ENCODE results near the gene QSOX2.

Gene QSOX2

DNA sequence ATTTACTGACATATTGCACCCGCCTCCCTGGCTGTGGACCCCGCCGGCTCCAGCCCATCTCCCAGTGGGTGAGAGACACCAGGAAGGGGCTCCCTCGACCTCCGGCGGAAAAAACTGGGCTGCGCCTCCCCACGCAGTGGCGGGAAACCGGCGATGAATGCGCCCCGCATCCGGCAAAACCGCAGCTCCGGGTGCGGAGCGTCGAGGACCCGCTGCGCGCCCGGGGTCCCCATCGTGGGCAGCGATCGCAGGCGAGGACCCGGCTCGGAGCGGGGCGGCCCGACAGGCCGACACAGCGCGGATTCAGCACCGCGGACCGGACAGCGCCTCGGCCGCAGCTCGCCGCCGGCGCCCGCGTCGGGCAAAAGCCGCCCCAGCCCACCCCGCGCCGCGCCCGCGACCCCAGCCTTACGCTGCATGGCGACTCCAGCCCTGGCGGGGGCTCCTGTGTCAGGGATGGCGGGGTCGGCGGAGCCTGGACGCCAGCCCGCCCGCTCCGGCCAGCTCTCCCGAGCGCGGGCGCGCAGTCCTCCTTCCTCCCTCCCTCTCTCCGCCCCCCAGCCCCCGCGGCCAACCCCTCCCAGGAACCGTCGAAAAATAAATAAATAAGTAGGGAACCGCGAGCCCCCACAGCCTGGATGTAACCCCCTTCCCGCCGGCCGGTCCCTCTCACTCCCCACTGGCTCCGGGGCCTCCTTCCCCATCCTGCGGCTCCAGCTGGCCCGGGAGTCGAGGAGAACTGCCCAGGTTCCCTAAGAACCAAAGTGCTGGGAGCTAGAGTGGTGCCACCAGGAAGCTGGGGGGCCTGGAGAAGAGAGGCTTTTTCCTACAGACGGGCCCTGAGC, 43.8 kb downstream of the QSOX2 start:
- no peak for DNase-seq

DNA sequence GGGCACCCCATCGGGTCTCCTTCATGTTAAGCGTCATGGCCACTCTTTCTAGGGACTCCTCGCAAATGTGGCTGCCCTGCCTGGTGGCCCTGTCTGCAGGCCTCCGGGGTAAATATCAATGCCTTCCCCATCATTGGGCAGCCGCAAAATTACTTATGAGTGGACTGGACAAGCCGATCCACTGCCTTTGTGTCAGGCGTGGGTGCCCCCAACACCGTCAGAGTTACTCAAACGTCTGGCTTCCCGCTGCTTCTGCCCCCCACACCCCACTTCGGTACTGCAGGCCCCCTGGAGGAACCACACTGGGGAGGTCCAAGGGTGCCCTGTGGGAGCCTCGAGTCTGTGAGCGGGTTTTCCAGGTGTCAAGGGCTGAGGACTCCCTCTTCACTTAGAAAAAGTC, 44.4 kb downstream of the QSOX2 start:
- DNase-seq: no peak

DNA sequence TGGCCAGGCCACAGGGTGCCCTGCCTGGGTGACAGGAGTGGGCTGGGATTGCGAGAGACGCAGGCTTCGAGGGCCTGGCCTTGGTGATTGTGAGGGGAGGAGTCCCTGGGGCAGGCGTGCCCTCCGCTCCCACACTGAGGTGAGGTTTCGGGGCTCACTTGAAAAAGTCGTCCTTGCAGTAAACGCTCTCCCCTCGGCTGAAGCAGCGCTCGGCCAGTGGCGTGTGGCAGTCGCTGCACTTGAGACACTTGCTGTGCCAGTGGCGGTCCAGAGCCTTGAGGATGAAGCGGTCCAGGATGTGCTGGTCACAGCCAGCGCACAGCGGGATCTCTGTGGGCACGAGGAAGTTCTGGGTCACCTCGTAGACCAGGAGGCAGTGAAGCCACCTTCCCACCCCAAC, 45.2 kb downstream of the QSOX2 start:
- no peak for DNase-seq

DNA sequence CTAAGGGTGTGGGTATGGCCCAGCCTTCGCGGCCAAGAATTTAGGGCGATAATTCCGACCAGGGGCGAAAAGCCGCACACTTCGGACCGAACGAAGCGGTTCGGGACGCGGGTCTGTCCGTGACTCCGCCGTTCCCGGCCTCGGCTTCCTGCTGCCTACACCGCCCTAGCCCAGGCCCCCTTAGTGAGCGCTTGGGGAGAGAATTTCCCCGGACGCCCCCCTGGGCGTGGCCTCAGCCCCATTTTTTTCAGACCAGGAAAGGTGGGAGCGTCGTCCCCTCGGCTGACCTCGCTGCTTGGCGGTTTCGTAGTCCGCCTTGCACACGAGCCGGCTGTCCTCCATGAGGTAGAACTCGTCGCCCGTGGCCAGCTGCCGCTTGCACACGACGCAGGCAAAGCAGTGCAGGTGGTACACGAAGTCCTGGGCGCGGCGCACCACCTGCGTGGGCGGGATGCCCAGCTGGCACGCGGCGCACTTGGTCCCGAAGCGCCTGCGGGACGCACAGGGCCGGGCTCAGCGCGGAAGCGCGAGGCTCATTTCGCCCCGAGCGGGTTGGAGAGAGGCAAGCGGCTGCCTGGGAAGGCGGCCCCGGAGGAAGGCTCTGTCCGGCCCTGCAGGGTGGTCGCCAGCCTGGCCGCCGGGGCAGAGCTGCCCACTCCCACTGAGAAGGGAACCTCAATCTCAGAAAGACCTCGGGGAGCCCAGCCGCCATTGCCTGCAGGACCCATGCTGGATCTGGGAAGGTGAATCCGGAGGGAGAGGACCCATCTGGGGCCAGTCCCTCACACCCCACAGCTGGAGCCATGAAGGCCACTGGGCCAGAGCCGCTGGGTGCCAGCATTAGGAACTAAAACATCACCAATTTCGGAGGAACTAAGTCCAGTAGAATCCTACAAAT, 46.0 kb downstream of the QSOX2 start:
- DNase-seq: no peak

DNA sequence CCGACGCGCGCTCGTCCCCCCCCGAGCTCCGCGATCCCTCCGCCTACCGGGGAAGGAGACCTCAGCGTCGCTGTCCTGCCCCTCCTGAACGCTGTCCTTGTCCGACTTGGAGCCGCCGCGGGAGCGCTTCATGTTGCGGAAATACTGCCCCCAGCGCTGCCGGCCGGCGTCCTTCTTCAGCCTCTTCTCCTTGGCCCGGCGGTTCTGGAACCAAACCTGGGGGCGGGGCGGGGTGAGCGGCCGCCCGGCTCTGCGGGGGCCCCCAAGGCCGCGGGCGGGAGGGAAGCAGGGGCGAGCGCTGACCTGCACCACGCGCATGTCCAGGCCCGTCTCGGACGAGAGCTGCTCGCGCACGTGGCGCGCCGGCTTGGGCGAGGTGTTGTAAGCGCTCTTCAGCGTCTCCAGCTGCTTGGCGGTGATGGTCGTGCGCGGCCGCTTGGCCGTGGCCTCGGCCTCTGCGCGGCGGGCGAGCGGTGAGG, 47.0 kb downstream of the QSOX2 start:
- no peak for DNase-seq

DNA sequence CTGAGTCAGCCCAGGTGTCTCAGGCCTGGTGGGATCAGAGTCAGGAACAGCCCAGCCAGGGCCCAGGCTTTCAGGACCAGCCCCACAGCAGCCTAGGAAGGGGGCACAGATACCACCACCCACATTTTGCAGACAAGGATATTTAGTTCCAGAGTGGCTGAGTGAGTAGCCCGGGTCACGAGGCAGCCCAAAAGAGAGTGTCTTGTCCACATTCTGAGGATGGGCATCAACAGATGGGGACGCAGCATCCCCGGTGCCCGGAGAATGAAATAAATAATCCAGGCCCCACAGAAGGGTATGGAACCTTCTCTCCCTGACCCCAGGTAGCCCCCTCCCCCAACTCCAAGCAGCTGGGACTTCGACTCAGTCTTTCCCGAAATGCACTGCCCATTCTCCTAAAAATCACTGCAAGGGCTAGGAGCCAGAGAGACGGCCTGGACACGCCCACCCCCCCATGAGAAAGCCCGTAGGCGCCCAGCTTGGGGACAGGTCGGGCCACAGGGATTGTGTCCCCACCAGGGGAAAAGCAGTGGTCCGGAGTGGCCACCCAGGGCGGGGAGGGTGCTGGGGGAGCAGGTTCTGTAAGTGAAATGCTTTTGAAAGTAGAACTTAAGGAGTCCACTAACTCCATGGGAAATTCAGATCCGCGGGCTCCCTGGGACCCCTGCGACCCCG, 47.5 kb downstream of the QSOX2 start:
- no peak for DNase-seq

DNA sequence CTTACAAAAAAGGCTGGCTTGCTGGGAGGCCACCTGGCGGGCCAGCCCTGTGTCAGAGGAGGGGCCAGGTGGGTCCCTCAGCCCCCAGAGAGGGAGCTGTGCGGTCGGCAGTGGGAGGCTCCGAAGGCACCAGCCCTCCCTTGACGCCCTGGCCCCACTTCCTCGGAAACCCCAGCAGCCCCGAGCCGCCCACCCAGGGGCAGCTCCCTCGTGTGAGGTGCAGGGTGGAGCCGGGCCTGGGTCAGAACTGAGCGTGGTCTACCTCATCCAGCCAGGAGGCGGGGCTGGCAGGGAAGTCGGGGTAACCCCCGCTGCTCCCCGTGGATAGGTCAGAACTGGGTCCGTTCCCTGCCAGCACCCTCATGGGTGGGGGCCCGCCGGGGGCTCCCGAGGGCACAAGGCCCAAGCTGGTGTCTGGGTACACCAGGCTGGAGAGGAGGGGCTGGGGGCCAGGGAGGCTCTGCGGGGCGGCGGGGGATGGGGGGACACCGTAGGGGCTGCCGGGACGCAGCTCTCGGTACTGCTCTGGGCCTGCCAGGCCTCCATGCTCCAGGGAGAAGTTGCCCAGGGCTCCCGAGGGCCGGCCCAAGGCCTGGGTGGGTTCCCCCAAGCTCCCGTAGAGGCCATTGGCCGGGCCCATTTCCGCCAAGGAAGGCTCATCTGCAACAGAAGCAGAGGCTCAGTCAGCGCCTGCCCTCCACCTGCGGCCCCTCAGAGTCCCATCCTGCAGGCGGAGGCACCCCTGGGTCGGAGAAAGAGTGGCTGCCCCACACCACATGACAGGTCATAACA, 48.3 kb downstream of the QSOX2 start:
- no peak for DNase-seq

DNA sequence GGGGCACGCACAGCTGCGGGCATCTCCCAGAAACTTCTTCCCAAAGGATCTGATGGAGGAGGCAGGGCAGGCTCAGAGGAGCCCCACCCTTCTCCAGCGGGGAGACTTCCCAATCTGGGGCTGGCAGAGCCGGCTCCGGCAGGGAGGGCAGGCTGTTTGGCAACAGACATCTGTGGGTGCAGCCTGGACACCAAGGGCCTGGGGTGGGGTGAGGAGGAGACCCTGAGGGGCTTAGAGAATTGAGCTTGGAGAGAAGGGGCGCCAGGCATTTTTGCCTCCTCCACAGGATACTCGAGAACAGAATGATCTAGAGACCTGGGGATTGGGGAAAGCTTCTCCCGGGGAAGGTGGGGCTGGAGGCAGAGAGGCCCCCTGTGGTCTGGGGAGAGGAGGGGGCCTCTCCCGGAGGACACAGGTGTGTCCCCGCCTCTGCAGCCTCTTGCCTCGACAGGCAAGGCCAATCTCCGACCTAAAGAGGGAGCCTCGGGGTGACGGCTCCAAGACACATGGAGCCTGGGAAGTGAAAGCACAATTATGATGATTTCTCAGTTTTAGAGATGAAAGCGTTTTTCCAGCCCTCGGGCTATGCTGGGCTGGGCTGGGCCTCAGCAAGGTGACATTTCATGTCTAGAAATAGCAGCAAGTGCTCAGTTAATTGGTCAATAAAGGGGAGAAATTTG, 49.1 kb downstream of the QSOX2 start:
- DNase-seq: no peak

DNA sequence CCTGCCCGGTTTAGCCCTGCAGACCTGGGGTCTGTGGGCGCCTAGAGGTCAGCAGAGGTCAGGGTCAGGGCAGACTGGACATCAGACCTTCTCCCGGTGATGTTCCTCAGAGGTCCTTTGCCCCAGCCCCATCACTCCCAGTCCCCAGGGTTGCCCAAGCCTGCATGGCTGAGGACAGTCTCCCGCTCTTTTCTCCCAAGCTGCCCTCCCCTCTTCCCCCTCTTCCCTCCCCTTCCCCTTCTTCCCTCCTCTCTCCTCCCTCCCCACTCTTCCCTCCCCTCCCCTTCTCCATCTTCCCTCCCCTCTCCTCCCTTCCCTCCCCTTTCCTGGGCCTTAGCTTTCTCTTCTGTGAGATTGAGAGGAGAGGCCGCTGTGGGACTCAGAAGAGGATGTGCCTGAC, 51.1 kb downstream of the QSOX2 start:
- no peak for DNase-seq

DNA sequence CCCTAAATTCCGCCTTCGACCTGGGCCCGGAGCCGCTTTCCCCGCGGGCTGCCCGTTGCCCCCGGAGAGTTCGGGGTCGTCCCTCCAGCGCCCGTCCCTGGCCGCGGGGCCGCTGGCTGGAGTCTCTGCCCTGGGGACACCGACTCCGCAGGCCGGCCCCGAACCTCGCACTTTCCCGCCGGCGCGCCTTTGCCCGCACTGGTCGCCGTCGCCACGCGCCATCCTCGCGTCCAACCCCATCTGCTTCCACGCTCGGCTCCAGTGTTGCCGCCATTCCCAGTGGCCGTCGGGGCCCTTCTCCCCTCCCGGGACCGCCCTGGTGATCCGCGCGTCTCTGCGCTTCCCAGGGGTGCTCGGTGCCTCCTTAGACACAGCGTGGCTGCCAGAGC, 51.7 kb downstream of the QSOX2 start:
- DNase-seq: no peak

DNA sequence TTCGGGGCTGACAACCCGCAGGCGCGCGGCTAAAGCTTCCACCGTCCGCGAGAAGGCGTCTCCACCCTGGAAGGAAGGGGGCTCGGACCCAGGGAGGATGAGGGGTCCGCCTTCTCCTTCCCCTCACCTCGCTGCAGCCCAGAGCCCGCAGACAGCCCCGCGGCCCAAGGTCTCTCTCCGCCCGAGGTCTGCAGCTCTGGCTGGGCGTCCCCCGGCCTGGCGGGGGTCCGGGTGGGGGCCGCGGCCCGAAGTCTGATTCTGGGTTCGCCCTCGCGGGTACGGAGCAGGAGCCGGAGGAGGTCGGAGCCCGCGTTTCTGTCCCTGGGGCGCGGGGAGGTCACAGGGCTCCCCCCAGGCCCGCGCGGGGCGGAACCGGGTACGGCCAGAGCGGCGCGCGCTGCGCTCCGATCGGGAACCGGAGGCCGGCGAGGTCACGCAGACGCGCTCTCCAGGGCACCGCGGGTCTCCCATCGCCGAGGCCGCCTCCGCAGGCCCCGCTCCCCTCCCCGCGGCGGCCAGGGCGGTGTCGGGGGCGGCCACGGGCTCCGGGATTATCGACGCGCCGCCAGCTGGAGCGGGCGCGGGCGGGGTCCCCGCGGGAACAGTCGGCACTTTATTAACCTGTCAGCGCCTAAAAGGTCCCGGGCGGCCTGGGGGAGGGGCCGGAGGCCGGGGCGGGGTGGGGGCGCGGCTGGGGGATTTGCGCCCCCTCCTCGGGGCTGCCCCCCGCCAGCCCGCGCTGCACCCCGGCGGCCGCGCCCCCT, 52.3 kb downstream of the QSOX2 start:
- no peak for DNase-seq

DNA sequence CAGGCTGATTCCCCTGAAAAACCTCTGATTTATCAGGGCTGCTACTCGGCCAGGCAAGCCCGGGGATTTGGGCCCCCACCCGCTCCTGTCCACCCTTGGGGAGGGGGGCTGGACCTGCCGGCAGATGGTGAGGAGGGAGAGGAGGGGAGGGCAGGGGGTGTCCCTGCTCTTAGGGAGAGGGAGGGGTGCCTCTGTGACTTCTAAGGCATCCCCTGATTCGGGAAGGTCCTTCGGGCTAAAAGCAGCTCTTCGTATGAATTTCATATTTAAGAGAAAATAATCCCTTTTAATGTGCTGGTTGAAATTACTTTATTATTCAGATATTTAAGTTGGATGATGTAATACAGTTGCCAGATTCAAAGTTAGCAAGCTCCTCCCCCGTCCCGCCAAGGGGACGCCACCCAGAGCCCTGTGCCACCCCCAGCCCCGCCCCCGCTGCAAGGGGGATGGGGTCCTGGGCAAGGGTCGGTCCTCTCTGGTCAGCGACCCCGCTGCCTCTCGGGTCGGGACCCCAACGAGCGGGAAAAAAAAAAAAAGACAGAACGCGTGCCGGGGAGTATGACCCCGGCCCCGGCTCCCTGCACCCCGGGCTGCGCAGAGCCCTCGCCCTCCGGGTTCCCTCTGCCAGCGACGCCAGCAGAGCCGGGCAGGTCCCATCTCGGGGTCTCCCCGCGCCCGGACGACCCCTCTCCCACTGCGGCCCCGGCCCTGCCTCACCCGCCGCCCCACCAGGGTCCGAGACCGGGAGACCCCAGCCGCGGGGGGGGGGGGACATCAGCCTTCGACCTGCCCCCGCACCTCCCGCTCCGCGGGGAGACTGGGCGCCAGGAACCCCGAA, 53.1 kb downstream of the QSOX2 start:
- DNase-seq: no peak

DNA sequence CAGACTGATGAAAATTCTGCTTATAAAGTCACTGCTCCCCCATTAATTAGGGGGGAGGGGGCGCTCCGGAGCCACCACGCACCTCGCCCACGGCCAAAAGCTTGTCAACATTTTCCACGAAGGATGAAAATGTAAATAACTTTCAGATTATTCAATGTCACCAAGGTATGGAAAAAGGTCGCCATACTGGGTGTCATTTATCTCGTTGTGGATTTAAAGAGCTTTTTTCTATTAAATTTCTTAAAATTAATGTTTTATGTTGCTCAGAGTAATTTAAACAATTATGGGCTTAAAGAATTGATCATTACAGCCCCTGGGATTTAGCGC, 53.7 kb downstream of the QSOX2 start:
- no peak for DNase-seq

DNA sequence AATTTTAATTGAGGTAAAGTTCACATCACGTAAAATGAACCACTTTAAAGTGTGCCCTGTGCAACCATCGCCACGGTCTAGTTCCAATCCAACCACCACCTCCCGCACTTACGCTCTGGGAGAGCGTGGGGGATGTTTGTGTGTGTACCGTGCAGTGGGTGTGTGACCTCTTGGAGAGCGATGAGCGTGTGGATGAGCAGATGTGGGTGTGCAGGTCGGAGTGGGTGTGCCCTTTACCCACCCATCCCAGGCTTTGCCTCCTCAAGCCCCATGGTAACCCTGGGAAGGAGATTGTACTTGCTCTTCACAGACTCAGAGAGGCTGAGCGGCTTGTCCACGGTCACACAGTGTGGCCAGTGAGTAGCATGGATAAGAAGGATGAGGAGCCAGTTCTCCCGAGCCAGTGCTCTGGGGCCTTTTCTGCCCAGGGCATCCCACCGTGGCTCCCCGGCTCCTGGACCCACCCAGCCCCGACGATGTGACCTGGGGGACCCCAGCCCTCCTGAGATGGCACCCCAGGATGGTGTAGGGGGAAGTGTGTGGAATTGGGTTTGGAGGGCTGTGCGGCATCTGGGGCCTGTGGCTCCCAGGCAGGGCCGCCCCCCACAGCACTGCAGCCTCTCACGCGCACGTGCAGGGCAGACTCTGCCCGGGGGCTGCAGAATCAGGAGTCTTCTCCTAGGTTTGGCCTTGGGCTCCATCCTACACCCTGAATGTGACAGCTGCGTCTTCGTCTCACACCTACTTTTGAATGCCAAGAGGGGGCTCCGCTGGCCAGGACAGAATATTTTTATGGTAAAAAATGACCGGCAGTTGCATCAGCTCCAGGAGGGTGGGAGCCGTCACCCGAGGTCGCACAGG, 54.3 kb downstream of the QSOX2 start:
- DNase-seq: no peak

DNA sequence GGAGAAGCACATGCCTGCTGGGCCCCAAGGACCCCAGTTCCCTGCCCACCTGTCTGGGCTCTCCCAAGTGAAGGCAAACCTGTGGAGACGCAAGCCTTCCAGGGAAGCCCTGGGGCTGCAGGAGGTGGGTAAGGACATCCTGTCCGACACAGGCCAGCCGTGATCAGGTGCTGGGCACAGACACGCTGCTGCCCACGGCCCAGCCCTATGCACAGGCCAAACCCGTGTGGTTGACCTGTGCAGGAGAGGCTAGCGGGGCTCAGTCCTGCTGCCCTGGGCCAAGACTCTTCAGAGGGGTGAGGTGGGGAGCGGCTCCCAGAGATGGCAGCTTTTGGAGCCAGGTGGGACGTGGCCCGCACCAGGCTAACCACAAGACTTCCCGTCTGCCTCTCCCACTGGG, 55.0 kb downstream of the QSOX2 start:
- DNase-seq: no peak

DNA sequence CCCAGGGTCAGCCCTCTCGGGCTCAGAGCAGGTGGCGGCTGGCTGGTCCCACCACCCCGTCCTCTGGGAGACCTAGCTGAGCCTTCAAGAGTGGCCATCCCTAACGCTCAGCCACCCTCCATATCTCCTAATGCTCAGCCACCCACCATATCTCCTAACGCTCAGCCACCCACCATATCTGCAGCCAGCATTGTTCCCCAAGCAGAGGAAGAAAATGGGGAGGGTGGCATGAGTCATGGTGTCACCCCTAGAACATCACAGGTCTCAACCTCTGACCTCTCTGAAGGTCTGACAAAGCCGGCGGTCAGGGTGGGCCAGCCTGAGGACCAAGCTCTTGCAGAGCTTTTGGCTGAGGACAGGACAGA, 55.4 kb downstream of the QSOX2 start:
- no peak for DNase-seq

DNA sequence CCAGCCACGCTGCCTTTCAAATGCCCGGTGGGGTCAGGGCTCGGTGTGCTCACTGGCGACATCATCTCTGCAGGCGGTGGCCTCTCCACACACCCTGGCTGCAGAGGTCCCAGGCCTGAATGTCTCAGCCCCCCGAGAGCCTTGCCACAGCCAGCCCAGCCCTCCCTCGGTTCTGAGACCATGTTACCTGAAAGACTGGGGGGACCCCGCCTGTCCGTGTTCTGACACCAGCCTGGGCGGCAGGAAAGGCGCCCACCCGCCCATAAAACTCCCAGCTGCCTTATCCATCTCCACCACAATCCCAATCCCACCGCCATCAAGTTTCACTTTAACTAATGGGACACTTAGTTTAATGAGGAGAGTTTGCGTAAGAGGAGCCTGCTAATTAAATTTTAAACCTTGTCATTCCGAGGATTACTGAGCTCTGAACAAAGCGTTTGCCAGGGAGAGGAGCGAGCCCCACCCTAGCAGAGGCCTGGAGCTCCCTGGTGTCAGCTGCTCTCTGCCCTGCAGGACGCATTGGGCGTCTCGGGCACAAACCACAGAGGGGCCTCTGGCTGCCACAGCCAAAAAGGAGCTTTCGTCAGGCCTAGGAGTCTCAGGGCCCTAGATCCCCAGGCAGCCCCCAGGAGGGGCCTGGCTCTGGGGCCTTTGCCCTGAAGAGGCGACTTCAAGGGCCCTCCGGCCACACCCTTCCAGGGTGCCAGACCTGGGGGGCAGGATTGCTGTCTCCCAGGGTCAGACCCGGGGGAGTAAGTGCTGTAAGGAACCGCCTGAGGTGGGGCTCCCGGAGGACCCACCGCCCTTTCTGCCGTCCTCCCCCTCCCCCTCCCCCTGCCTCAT, 56.0 kb downstream of the QSOX2 start:
- DNase-seq: no peak
